Thymus (tissue), 11 donors: Measurements from ENCODE around the gene CCDC57. TPM values are rescaled to one million over a fixed set of nuclear protein-coding genes. Genes with fewer than 3 reads are reported as not detected.

Source experiments
- DNase-seq, 9 donors: peaks; one replicate each; pipeline ENCODE4 v3.0.0-alpha.2; 2013; ENCODE audit warnings: low spot score in 9 of 9, low read depth in 6 of 9, missing footprints in 1 of 9
- H3K27ac ChIP-seq, 2 donors: one replicate each; pipeline ENCODE4 v1.5.1; 2013; ENCODE audit warnings: control low read depth in 1 of 2, low read depth in 1 of 2, low read length in 1 of 2, mild to moderate bottlenecking in 1 of 2, moderate library complexity in 1 of 2
- H3K27me3 ChIP-seq, 2 donors: one replicate each; pipeline ENCODE4 v1.5.1; 2013; ENCODE audit warnings: low read length in 1 of 2; ENCODE audit not compliant: control insufficient read depth in 2 of 2, insufficient read depth in 1 of 2
- H3K36me3 ChIP-seq, 2 donors: one replicate each; pipeline ENCODE4 v1.5.1; 2013; ENCODE audit warnings: low read length in 1 of 2, mild to moderate bottlenecking in 1 of 2, moderate library complexity in 1 of 2; ENCODE audit not compliant: control insufficient read depth in 2 of 2, insufficient read depth in 2 of 2
- H3K4me1 ChIP-seq, 2 donors: one replicate each; pipeline ENCODE4 v1.5.1; 2013; ENCODE audit warnings: low read length in 2 of 2; ENCODE audit not compliant: control insufficient read depth in 2 of 2, insufficient read depth in 2 of 2
- H3K4me3 ChIP-seq, 2 donors: one replicate each; pipeline ENCODE4 v1.5.1; 2013; ENCODE audit warnings: low read length in 2 of 2, control low read depth in 1 of 2, mild to moderate bottlenecking in 1 of 2
- H3K9me3 ChIP-seq, 2 donors: one replicate each; pipeline ENCODE4 v1.5.1; 2013; ENCODE audit warnings: low read length in 1 of 2, mild to moderate bottlenecking in 1 of 2; ENCODE audit not compliant: control insufficient read depth in 2 of 2, insufficient read depth in 1 of 2
- WGBS: extraction: QIAGEN DNeasy Blood & Tissue Kit; methylation state at CpG from one replicate; pipeline ENCODE4 v1.1.7; 2013; 5-methylcytosine and 5-hydroxymethylcytosine counted together
- polyA plus RNA-seq: library from polyadenylated mRNA; stranded (reverse); fragments of 200-250 nt; gene quantifications from one replicate; pipeline ENCODE4 v1.2.3, GENCODE V29; 2013
- total RNA-seq: library from RNA; stranded (reverse); fragments of 120-200 nt; gene quantifications from one replicate; pipeline ENCODE4 v1.2.4, GENCODE V29; 2013
- donor health status: healthy.

The CCDC57 gene
- total and polyA plus RNA-seq, 2 donors, result 39.3 to 122 TPM

GRCh38 chr17:82076785-82077591 lies 135.7 kb downstream of the CCDC57 start:
- H3K36me3 ChIP-seq, result peaks cover 36 to 42% of the 10 kb centered on the region in 2 donors
- H3K4me3 ChIP-seq, result no peak overlapping the region
- no peaks in the 10 kb centered on the region for H3K9me3 ChIP-seq
- no peak overlapping the region for H3K27ac ChIP-seq
- H3K4me1 ChIP-seq, result no peaks in the 10 kb centered on the region
- WGBS, result 96% methylated on average over 21 of the region's 21 CpGs
- no peak for DNase-seq
- H3K27me3 ChIP-seq, result peaks cover 0 to 4% of the 10 kb centered on the region in 2 donors

DNA sequence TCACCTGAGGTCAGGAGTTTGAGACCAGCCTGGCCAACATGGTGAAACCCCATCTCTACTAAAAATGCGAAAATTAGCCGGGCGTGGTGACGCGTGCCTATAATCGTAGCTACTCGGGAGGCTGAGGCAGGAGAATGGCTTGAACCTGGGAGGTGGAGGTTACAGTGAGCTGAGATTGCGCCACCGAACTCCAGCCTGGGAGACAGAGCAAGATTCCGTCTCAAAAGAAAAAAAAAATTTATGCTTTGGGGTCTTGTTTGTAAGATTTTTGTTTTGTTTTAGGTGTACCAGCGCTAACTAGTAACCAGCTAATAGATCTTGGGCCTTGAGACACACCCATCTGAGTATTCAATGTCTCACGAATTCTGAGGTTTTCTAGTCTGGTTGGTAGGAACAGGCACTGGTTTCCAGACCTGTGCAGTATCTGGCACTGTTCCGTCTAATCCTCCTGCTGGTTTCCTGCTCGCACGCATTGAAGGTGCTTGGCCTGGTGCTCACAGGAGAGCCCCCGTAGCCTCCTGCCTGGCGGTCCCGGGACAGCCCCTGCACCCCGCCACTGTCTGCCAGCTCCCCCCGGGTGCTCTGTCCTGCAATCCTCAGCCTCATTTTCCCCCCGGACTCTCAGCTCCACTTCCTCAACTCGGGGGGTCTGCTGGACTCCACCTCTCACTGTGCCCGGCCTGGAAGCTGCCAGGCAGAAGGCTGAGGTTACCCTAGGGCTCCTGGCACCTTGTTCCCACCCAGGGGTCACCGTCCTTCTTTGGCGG lies 136.4 kb downstream of the CCDC57 start:
- no peak overlapping the region for H3K4me3 ChIP-seq
- DNase-seq, result no peak
- H3K36me3 ChIP-seq, result peaks cover 29 to 34% of the 10 kb centered on the region in 2 donors
- peaks cover 0 to 4% of the 10 kb centered on the region in 2 donors for H3K27me3 ChIP-seq
- no peak overlapping the region for H3K27ac ChIP-seq
- WGBS, result 90% methylated on average over 25 of the region's 25 CpGs
- H3K9me3 ChIP-seq, result no peaks in the 10 kb centered on the region
- H3K4me1 ChIP-seq, result no peaks in the 10 kb centered on the region

- WGBS, result 94% methylated on average over 9 of the region's 9 CpGs
- H3K4me1 ChIP-seq, result no peaks in the 10 kb centered on the region
Observed at GRCh38 chr17:82073446-82073845, 139.2 kb downstream of the CCDC57 start.

DNA sequence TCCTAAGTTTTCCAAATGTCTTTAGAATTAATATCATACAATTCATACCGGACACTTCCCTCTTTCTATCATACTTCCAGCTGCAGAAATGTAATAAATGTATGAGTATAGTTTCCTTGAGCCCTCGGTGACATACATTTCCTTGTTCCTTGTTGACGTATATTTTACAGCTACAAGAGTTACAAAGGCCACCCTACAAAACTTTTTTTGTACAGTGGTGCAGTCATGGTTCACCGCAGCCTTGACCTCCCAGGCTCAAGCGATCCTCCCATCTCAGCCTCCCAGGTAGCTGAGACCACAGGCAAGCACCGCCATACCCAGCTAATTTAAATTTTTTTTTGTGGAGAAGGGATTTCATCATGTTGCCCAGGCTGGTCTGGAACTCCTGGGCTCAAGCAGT lies 139.8 kb downstream of the CCDC57 start:
- 93% methylated on average over 6 of the region's 6 CpGs for WGBS
- Histone ChIP-seq H3K4me1 (no peaks in the 10 kb centered on the region), H3K4me3 (no peak overlapping the region), H3K27me3 (peaks cover 0 to 4% of the 10 kb centered on the region in 2 donors), H3K36me3 (peaks cover 0 to 3% of the 10 kb centered on the region in 2 donors), H3K9me3 (no peaks in the 10 kb centered on the region), H3K27ac (no peak overlapping the region)
- no peak for DNase-seq

More at GRCh38 chr17:82073446-82073845, 139.2 kb downstream of the CCDC57 start:
- H3K27ac ChIP-seq, result no peak overlapping the region
- no peaks in the 10 kb centered on the region for H3K9me3 ChIP-seq
- DNase-seq, result no peak
- no peak overlapping the region for H3K4me3 ChIP-seq
- H3K27me3 ChIP-seq, result peaks cover 0 to 4% of the 10 kb centered on the region in 2 donors
- peaks cover 3 to 8% of the 10 kb centered on the region in 2 donors for H3K36me3 ChIP-seq

DNA sequence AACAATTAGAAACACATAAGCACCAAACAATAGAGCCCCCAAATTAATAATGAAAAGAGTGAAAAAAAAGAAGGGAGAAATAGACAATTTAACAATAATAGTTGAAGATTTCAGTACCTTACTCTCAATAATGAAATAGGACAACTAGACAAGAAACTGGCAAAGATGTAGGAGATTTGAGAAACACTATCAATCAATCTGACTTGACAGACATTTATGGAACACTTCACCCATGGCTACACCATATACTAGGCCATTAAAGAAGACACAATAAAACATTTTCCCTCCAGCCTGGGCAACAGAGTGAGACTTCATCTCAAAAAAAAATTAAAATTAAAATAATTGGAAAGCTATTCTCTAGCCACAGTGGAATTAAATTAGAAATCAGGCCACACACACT lies 142.0 kb downstream of the CCDC57 start:
- H3K9me3 ChIP-seq, result peaks cover 0 to 4% of the 10 kb centered on the region in 2 donors
- H3K4me3 ChIP-seq, result no peak overlapping the region

GRCh38 chr17:82065638-82066303 lies 146.9 kb downstream of the CCDC57 start, which contains the start of gene DUS1L:
Gene DUS1L, minus strand, starts transcription at chr17:82065804. Its CDS starts 745 bp downstream, at chr17:82065059.
- Histone ChIP-seq H3K4me3 (peak within 1 kb of the TSS; percentile 83 to 91), H3K36me3 (peaks cover 25 to 34% of the 10 kb centered on the region in 2 donors), H3K9me3 (peaks cover 0 to 4% of the 10 kb centered on the region in 2 donors), H3K27me3 (no peaks in the 10 kb centered on the region), H3K27ac (peak within 1 kb of the TSS; percentile 64 to 80), H3K4me1 (peaks cover 17% of the 10 kb centered on the region in 2 donors)
- 11% methylated on average over 88 of the region's 88 CpGs for WGBS
- peak in 8 of 9 donors; percentile 13 to 78 (median 49) for DNase-seq

More for the DNA sequence above, 142.0 kb downstream of the CCDC57 start:
- no peaks in the 10 kb centered on the region for H3K36me3 ChIP-seq
- DNase-seq, result no peak
- H3K27me3 ChIP-seq, result peaks cover 0 to 4% of the 10 kb centered on the region in 2 donors
- H3K4me1 ChIP-seq, result peaks cover 8% of the 10 kb centered on the region in 2 donors
- H3K27ac ChIP-seq, result no peak overlapping the region

DNA sequence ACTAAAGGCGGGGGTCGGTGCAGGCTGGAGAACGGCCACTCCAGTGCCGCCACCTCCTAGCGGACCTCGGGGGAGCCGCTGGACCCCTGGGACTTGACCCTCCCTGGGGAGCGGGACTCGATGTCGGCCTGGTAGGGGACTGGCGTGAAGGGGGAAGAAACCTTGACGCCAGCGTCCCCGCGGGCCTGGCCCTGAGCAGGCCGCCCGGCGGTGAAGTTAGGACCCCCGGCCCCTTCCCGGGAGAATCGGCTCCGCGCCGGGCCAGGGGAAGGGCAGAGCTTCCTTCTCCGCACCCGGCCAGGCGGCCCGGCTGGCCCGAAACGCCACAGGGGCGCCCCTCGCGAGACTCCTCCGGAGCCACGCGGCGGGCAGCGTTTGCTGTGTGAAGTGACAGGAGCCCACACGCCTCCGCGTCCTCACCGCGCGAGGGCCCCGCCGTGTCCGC lies 147.4 kb downstream of the CCDC57 start:
- H3K4me1 ChIP-seq, result peaks cover 17% of the 10 kb centered on the region in 2 donors
- H3K4me3 ChIP-seq, result peak overlapping the region; percentile 72 to 91
- peak overlapping the region in 1 of 2 donors; percentile 52 for H3K27ac ChIP-seq
- WGBS, result 1% methylated on average over 47 of the region's 47 CpGs
- DNase-seq, result peak in 3 of 9 donors; percentile 28 to 48 (median 34)
- H3K27me3 ChIP-seq, result no peaks in the 10 kb centered on the region
- peaks cover 31 to 40% of the 10 kb centered on the region in 2 donors for H3K36me3 ChIP-seq
- H3K9me3 ChIP-seq, result peaks cover 0 to 4% of the 10 kb centered on the region in 2 donors

DNA sequence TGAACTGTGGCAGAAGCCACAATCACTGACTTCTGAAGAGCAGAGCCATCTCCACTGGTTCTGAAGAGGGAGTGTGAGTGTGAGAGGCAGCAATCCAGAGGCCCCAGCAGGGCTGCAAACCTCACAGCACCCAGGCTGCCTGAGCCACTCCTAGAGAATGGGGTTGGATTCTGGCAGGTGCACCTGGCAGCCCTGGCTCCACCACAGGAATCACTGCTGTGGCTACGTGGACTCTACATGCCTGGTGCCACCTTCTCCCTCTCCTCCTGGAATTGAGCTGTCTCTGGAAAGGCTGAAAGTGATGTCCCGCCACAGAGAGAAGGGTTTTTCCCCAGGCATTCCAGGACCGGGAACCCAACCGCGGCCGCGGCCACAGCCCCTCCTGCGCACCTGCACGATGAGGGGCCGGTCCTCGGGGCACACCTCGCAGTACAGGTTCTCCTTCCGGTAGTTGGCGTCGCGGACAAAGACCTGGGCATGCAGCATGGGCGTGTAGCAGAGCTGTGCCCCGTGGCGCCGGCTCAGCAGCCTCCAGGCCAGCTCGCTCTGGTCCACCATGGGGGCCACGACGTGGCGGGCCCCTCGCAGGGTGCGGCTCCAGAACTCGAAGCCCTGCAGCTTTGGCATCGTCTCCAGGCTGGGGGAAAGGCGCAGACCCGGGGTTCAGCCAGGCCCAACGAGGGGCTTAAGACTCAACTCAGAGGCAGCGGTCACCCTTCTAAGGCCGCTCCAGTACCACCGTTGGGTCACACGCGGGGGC lies 148.0 kb downstream of the CCDC57 start:
- Histone ChIP-seq H3K4me1 (peaks cover 17% of the 10 kb centered on the region in 2 donors), H3K27ac (peak overlapping the region in 1 of 2 donors; percentile 52), H3K4me3 (peak overlapping the region; percentile 72 to 91), H3K27me3 (no peaks in the 10 kb centered on the region), H3K9me3 (peaks cover 0 to 4% of the 10 kb centered on the region in 2 donors), H3K36me3 (peaks cover 37 to 45% of the 10 kb centered on the region in 2 donors)
- WGBS, result 62% methylated on average over 36 of the region's 36 CpGs
- no peak for DNase-seq
